Activated CD4-positive, CD25-positive, alpha-beta regulatory T cell treated with anti-CD3 and anti-CD28 coated beads, Interleukin-2, amount 50 U/mL, for 24 hours (primary cell): Measurements from ENCODE around the gene ORAI3.

ENCODE experiments used
- ATAC-seq, 2 donors: fragments of 150-1000 bp; cut with Tn5 transposase; one replicate each; pipeline ENCODE4 v1.10.0; 2021; ENCODE audit warnings: mild to moderate bottlenecking in 1 of 2, moderate library complexity in 1 of 2

ORAI3 gene

GRCh38 chr16:30947859-30948666 is 805 bp upstream of the ORAI3 start:
- ATAC-seq = no peak

- peak; percentile 51 to 58 for ATAC-seq
Measured at GRCh38 chr16:30949650-30950515, 1.0 kb downstream of the ORAI3 start.

GRCh38 chr16:30950516-30951065 is 1.7 kb downstream of the ORAI3 start:
- peak in 1 of 2 donors; percentile 2 for ATAC-seq

GRCh38 chr16:30951193-30951592 is 2.3 kb downstream of the ORAI3 start:
- no peak for ATAC-seq

- ATAC-seq = no peak
Measured at GRCh38 chr16:30951750-30952149, 2.9 kb downstream of the ORAI3 start.

- ATAC-seq = no peak
Measured at GRCh38 chr16:30953111-30953510, 4.2 kb downstream of the ORAI3 start.

- ATAC-seq = peak in 1 of 2 donors; percentile 13
Measured at GRCh38 chr16:30953511-30954124, 4.8 kb downstream of the ORAI3 start.

- ATAC-seq = no peak
Measured at GRCh38 chr16:30954993-30955392, 6.1 kb downstream of the ORAI3 start.

GRCh38 chr16:30956601-30957455 is 8.0 kb downstream of the ORAI3 start:
- ATAC-seq = peak; percentile 78 to 81

GRCh38 chr16:30957456-30958174 is 8.7 kb downstream of the ORAI3 start, which contains the start of gene SETD1A:
Gene SETD1A (plus strand): TSS chr16:30957754. CDS start chr16:30958732, 978 bp downstream.
- peak; percentile 84 to 86 for ATAC-seq

GRCh38 chr16:30958175-30959079 is 9.6 kb downstream of the ORAI3 start:
- ATAC-seq = no peak

GRCh38 chr16:30961384-30961783 is 12.5 kb downstream of the ORAI3 start:
- ATAC-seq = no peak

- no peak for ATAC-seq
Measured at GRCh38 chr16:30963925-30964511, 15.2 kb downstream of the ORAI3 start.

GRCh38 chr16:30964574-30965226 is 15.8 kb downstream of the ORAI3 start:
- no peak for ATAC-seq

- ATAC-seq = no peak
Measured at GRCh38 chr16:30965436-30965835, 16.6 kb downstream of the ORAI3 start.

- no peak for ATAC-seq
Measured at GRCh38 chr16:30966033-30966619, 17.3 kb downstream of the ORAI3 start.

- no peak for ATAC-seq
Measured at GRCh38 chr16:30967795-30968194, 18.9 kb downstream of the ORAI3 start.

GRCh38 chr16:30969246-30969842 is 20.5 kb downstream of the ORAI3 start:
- ATAC-seq = no peak
